Measurements from ENCODE around the gene UGT8. TPM values are rescaled to one million over a fixed set of nuclear protein-coding genes. Genes with fewer than 3 reads are reported as not detected.

Gene UGT8
- total and polyA plus RNA-seq, 11 donors: 0.03 to 0.29 (median 0.13) TPM; not detected in 7

GRCh38 chr4:114654592-114654991, 56.0 kb downstream of the UGT8 start:
- 34 to 45% (median 40%) methylated on average over 2 of the region's 2 CpGs for WGBS, 4 donors
- DNase-seq (no peak), ATAC-seq (no peak)
- H3K4me1 ChIP-seq: peaks cover 0 to 5% (median 0%) of the 10 kb centered on the region in 12 donors
- no peak overlapping the region for H3K27ac ChIP-seq
- H3K4me3 ChIP-seq: no peak overlapping the region
- H3K36me3 ChIP-seq: no peaks in the 10 kb centered on the region
- intact Hi-C loops (cut with DNase I): loop anchor here in 2 of 10 donors (10.0 kb wide), 2 partner anchors 260 to 270 kb away; no protein-coding TSS in a partner anchor
- H3K9me3 ChIP-seq: no peaks in the 10 kb centered on the region
- no peak for TF ChIP-seq CTCF (IDR thresholded peaks at IDR 0.05)
- no peak for TF ChIP-seq POLR2A (IDR thresholded peaks at IDR 0.05)
- H3K27me3 ChIP-seq: no peaks in the 10 kb centered on the region

GRCh38 chr4:114658179-114658578, 59.6 kb downstream of the UGT8 start:
- Histone ChIP-seq H3K27ac (no peak overlapping the region), H3K9me3 (no peaks in the 10 kb centered on the region), H3K4me3 (no peak overlapping the region), H3K36me3 (no peaks in the 10 kb centered on the region), H3K27me3 (peaks cover 0 to 5% (median 0%) of the 10 kb centered on the region in 9 donors), H3K4me1 (no peaks in the 10 kb centered on the region)
- no peak for DNase-seq
- TF ChIP-seq CTCF (IDR thresholded peaks at IDR 0.05) (no peak), POLR2A (IDR thresholded peaks at IDR 0.05) (no peak)
- ATAC-seq: no peak
- intact Hi-C loops (cut with DNase I): loop anchor here (2.0 to 10.0 kb wide), 4 partner anchors 263 to 273 kb away; no protein-coding TSS in a partner anchor

GRCh38 chr4:114658776-114659175, 60.2 kb downstream of the UGT8 start:
- H3K27me3 ChIP-seq: peaks cover 0 to 6% (median 0%) of the 10 kb centered on the region in 9 donors
- ATAC-seq: no peak
- DNase-seq: no peak
- no peaks in the 10 kb centered on the region for H3K9me3 ChIP-seq
- no peak overlapping the region for H3K4me3 ChIP-seq
- no peaks in the 10 kb centered on the region for H3K36me3 ChIP-seq
- WGBS, 4 donors: 80 to 89% (median 85%) methylated on average over 4 of the region's 4 CpGs
- H3K4me1 ChIP-seq: no peaks in the 10 kb centered on the region
- TF ChIP-seq CTCF (IDR thresholded peaks at IDR 0.05): no peak
- TF ChIP-seq POLR2A (IDR thresholded peaks at IDR 0.05): no peak
- intact Hi-C loops (cut with DNase I): loop anchor here (2.0 to 10.0 kb wide), 4 partner anchors 264 to 274 kb away; no protein-coding TSS in a partner anchor
- H3K27ac ChIP-seq: no peak overlapping the region

- 1 to 3% (median 2%) methylated on average over 4 of the region's 4 CpGs for WGBS, 4 donors
- peak in 3 of 4 donors; percentile 72 to 86 (median 84) for ATAC-seq
- H3K9me3 ChIP-seq: no peaks in the 10 kb centered on the region
- no peak overlapping the region for H3K4me3 ChIP-seq
- DNase-seq: peak in 4 of 5 donors; percentile 7 to 33 (median 29)
- intact Hi-C loops (cut with DNase I): loop anchor here (2.0 to 10.0 kb wide), 4 partner anchors 265 to 275 kb away; no protein-coding TSS in a partner anchor
- H3K27ac ChIP-seq: no peak overlapping the region
- peaks cover 0 to 6% (median 0%) of the 10 kb centered on the region in 9 donors for H3K27me3 ChIP-seq
- no peaks in the 10 kb centered on the region for H3K4me1 ChIP-seq
- H3K36me3 ChIP-seq: no peaks in the 10 kb centered on the region
- no peak for TF ChIP-seq POLR2A (IDR thresholded peaks at IDR 0.05)
- TF ChIP-seq CTCF (IDR thresholded peaks at IDR 0.05): peak; percentile 55 to 76 (median 64)
Measured at GRCh38 chr4:114659386-114660008, 60.9 kb downstream of the UGT8 start.

All from heart left ventricle (tissue), 16 donors.